Stimulated activated naive CD8-positive, alpha-beta T cell treated with anti-CD3 and anti-CD28 coated beads, Interleukin-15, Interleukin-2, amounts not matched to agents 100 ng/mL and 50 ng/mL, for 24 hours (primary cell): ENCODE data around the gene ARL8B.
"Not testable (repeated sequence)": the region's sequence is repeated elsewhere in the genome, so short reads cannot be mapped to it uniquely, and the experiment has no call there.

Experiments used
- H3K27ac Mint-ChIP-seq: one replicate; pipeline ENCODE4 v1.8.0; 2021; ENCODE audit warnings: mild to moderate bottlenecking, mixed read lengths
- H3K27me3 Mint-ChIP-seq: one replicate; pipeline ENCODE4 v1.8.0; 2021; ENCODE audit warnings: mixed read lengths
- H3K36me3 Mint-ChIP-seq: one replicate; pipeline ENCODE4 v1.8.0; 2021; ENCODE audit warnings: low read depth, mixed read lengths
- H3K4me1 Mint-ChIP-seq: one replicate; pipeline ENCODE4 v1.8.0; 2021; ENCODE audit warnings: low read depth, mixed read lengths
- H3K4me3 Mint-ChIP-seq: one replicate; pipeline ENCODE4 v1.8.0; 2021; ENCODE audit warnings: mild to moderate bottlenecking, mixed read lengths
- H3K9me3 Mint-ChIP-seq: one replicate; pipeline ENCODE4 v1.8.0; 2021; ENCODE audit warnings: mixed read lengths

ARL8B gene

DNA sequence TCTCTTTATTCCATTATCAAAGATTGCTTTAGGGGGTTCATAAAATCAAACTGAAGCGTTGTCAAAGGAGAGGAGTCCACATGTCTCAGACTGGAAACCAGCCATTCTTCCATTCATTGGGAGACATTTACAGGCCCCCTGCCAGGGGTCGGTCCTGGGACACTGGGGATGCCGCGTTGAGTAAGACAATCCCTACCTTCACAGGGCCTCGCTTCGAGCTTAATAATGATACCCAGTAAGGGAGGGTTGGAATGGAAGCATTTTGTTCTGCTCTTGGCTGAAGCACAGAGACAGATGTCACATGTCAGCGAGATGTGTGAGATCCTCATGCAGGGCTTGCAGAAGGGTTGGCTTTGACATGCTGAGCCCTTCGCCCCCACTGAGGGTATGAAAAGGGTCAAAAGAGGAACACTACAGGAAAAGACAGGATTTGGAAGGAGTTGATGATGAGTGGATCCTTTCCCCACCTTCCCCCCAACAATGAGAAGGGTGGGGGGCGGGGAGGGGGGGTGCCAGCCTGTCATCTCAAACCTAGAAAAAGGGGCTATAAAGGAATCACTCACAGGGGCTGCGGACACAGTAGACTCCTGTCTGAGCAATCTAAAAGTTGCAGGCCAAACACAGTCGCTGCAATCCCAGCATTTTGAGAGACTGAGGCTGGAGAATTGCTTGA lies 25.6 kb upstream of the ARL8B start:
- Mint-ChIP-seq H3K9me3 (no peaks in the 10 kb centered on the region), H3K27me3 (peaks cover 30% of the 10 kb centered on the region), H3K4me3 (no peak overlapping the region), H3K4me1 (no peaks in the 10 kb centered on the region), H3K27ac (no peak overlapping the region), H3K36me3 (no peaks in the 10 kb centered on the region)

- Mint-ChIP-seq H3K4me3 (no peak overlapping the region), H3K4me1 (no peaks in the 10 kb centered on the region), H3K9me3 (no peaks in the 10 kb centered on the region), H3K27me3 (peaks cover 30% of the 10 kb centered on the region), H3K36me3 (no peaks in the 10 kb centered on the region), H3K27ac (no peak overlapping the region)
Measured at GRCh38 chr3:5098346-5098745, 23.7 kb upstream of the ARL8B start.

GRCh38 chr3:5102532-5102931 lies 19.6 kb upstream of the ARL8B start:
- no peak overlapping the region for H3K4me3 Mint-ChIP-seq
- no peaks in the 10 kb centered on the region for H3K4me1 Mint-ChIP-seq
- peaks cover under 1% of the 10 kb centered on the region for H3K27me3 Mint-ChIP-seq
- no peak overlapping the region for H3K27ac Mint-ChIP-seq
- H3K9me3 Mint-ChIP-seq: no peaks in the 10 kb centered on the region
- H3K36me3 Mint-ChIP-seq: no peaks in the 10 kb centered on the region

GRCh38 chr3:5103743-5104142 lies 18.3 kb upstream of the ARL8B start:
- Mint-ChIP-seq H3K36me3 (no peaks in the 10 kb centered on the region), H3K27ac (no peak overlapping the region), H3K9me3 (no peaks in the 10 kb centered on the region), H3K4me3 (no peak overlapping the region), H3K27me3 (no peaks in the 10 kb centered on the region), H3K4me1 (no peaks in the 10 kb centered on the region)

DNA sequence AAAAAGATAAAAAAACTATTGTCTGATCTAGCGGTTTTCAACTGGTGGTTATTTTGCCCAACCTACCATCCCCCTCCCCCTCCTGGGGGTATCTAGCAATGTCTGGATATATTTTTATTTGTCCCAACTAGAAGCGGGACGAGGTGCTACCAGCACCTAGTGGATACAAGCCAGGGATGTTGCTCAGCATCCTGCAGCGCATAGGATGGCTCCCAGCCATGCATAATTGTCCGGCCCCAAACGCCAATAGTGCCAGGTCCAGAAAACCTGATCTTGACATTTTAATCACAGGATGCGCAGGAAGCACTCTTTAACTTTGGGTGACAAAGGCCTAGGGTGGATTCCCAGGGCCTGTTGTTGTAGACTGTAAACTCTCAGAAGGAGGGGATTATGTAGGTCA lies 17.0 kb upstream of the ARL8B start:
- H3K27ac Mint-ChIP-seq: no peak overlapping the region
- H3K36me3 Mint-ChIP-seq: no peaks in the 10 kb centered on the region
- no peak overlapping the region for H3K4me3 Mint-ChIP-seq
- no peaks in the 10 kb centered on the region for H3K9me3 Mint-ChIP-seq
- no peaks in the 10 kb centered on the region for H3K27me3 Mint-ChIP-seq
- no peaks in the 10 kb centered on the region for H3K4me1 Mint-ChIP-seq

DNA sequence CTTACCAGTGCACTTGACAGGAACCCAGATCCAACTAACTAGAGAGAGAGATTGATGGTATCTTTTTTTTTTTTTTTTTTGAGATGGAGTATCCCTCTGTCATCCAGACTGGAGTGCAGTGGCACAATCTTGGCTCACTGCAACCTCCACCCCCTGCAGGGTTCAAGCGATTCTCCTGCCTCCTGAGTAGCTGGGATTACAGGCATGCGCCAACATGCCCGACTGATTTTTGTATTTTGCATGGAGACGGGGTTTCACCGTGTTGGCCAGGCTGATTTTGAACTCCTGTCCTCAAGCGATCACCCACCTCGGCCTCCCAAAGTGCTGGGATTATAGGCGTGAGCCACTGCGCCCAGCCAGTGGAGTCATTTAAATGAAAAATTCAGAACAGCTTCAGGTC lies 15.7 kb upstream of the ARL8B start:
- H3K9me3 Mint-ChIP-seq, H3K27me3 Mint-ChIP-seq, H3K36me3 Mint-ChIP-seq, H3K27ac Mint-ChIP-seq, H3K4me1 Mint-ChIP-seq, H3K4me3 Mint-ChIP-seq: not testable (repeated sequence)

GRCh38 chr3:5106933-5107334 lies 15.2 kb upstream of the ARL8B start:
- not testable (repeated sequence) for H3K9me3 Mint-ChIP-seq, H3K4me3 Mint-ChIP-seq, H3K4me1 Mint-ChIP-seq, H3K27ac Mint-ChIP-seq, H3K36me3 Mint-ChIP-seq, H3K27me3 Mint-ChIP-seq

GRCh38 chr3:5110337-5110736 lies 11.8 kb upstream of the ARL8B start:
- Mint-ChIP-seq H3K36me3 (no peaks in the 10 kb centered on the region), H3K27me3 (peaks cover 3% of the 10 kb centered on the region), H3K27ac (no peak overlapping the region), H3K9me3 (no peaks in the 10 kb centered on the region), H3K4me1 (peaks cover 7% of the 10 kb centered on the region), H3K4me3 (no peak overlapping the region)

DNA sequence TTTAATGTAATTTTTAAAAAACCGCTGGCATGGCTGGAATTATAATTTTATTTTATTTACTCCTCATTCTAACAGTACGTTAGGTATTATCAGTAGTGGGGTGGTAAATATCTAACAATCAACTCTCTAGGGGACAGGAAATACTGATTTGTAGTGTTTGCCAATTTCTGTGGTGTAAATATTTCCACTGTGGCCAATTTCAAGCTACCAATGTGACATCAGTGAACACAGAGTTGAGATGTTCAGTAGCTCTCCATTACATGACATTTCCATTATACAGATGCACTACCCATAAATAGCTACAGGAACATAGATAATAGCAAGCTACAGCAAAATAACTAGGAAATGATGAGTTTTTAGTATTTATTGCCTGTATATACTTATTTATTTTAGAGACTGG lies 10.0 kb upstream of the ARL8B start:
- Mint-ChIP-seq H3K27me3 (peaks cover 3% of the 10 kb centered on the region), H3K36me3 (no peaks in the 10 kb centered on the region), H3K4me1 (peaks cover 7% of the 10 kb centered on the region), H3K27ac (no peak overlapping the region), H3K9me3 (no peaks in the 10 kb centered on the region), H3K4me3 (no peak overlapping the region)

GRCh38 chr3:5113726-5114125 lies 8.4 kb upstream of the ARL8B start:
- not testable (repeated sequence) for H3K27ac Mint-ChIP-seq

DNA sequence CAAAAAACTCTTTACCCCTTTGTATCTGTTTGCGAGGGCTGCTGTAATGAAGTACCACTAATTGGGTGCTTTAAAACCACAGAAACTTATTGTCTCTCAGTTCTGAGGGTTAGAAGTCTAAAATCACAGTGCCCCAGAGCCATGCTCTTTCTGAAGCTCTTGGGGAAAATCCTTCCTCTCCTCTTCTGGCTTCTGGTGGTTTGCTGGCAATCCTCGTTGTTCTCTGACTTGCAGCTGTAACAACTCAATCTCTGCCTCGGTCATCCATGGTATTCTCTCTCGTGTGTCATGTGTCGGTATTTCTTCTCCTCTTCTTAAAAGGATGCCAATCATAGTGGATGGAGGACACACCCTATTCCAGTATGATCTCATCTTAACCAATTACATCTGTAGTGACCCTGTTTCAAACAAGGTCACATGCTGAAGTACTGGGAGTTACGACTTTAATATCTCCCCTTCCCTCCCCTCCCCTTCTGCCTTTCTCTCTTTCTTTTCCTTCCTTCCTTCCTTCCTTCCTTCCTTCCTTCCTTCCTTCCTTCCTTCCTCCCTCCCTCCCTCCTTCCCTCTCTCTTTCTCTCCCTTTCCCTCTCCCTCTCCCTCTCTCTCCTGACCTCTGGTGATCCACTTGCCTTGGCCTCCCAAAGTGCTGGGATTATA lies 6.5 kb upstream of the ARL8B start:
- no peaks in the 10 kb centered on the region for H3K27me3 Mint-ChIP-seq
- H3K36me3 Mint-ChIP-seq: no peaks in the 10 kb centered on the region
- H3K4me1 Mint-ChIP-seq: peaks cover 7% of the 10 kb centered on the region
- H3K4me3 Mint-ChIP-seq: no peak overlapping the region
- H3K27ac Mint-ChIP-seq: no peak overlapping the region
- H3K9me3 Mint-ChIP-seq: no peaks in the 10 kb centered on the region

More at GRCh38 chr3:5113726-5114125, 8.4 kb upstream of the ARL8B start:
- not testable (repeated sequence) for H3K36me3 Mint-ChIP-seq, H3K4me1 Mint-ChIP-seq, H3K27me3 Mint-ChIP-seq, H3K4me3 Mint-ChIP-seq, H3K9me3 Mint-ChIP-seq

DNA sequence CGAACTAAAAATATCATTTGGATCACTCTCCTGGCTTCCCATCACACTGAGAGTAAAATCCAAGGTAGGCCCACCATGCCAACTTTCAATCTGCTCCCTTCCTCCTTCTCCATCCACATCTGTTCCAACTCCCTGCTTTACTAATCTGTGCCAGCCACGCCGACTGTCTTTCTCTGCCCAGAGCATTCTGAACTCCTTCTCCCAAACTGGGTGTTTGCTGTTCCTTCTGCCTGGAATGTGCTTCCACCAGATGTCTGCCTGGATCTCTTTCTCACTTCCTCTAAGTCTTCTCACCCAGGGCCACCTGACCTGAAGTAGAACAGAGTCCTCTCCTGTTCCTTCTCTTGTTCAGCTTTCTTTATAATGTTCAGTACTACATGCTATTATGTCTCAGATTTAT lies 5.6 kb upstream of the ARL8B start:
- Mint-ChIP-seq H3K27ac (no peak overlapping the region), H3K27me3 (no peaks in the 10 kb centered on the region), H3K9me3 (no peaks in the 10 kb centered on the region), H3K4me3 (no peak overlapping the region), H3K36me3 (no peaks in the 10 kb centered on the region), H3K4me1 (peaks cover 7% of the 10 kb centered on the region)

DNA sequence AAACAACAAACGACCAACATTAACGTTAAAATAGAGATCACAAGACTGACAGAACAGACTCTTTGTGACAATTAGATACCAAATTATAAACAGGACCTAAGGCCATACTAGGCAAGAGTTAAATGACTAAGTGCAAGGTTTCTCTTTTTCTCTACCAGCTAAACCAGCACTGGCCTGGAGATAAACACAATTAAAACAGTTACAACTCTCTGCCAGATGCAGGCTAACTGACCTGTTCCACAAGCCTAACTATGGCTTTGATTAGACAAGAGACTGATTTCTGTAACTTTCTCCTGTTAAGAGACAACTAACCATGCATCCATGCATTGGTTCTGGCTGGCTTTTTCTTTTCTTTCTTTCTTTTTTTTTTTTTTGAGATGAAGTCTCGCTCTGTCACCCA lies 1.6 kb upstream of the ARL8B start:
- H3K4me3 Mint-ChIP-seq: no peak overlapping the region

DNA sequence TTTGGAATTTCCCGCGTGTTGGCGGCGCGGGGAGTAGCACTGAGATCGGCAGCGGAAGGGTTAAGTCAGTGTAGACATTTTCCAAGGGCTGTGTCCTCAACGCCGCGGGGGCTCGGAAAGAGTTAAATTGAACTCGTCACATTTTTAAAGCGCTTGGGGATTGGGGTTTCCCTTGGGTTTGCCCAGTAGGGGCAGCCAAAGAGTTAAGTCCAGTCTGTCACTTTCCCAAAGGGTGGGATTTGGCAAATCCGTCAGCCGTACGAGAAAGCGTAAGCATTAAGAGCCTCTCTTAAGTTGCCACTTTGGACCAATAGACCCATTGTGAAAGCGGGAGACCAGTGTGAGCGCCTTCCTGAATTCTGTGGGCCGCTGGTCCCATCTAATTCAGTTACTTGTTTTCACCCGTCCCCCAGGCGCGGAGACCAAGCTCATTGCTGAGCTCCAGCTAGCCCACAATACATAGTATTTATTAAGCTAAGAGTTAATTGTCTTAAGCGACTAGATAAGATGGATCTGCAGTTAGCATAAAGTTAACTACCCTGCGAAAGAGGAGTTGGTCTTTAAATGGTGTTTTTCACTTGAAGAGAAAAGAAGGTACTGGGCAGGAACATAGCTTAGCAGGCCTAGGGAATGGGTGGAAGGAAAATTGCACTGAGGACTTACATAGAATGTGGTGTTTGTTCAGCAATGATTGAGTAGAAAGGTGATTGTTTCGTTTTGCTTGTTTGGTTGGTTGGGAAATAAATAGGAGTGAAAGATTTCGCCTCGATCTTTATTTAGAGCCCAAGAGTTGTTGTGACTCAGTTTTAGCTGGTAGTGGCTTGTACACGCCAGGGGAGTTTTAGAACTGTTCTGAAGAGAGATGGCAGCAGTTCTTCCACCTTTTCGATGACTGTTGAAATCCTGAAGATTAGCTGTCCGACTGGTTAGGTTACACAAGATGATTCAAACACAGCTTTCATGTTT lies 932 bp downstream of the ARL8B start:
- peaks cover 52% of the 10 kb centered on the region for H3K4me1 Mint-ChIP-seq
- H3K9me3 Mint-ChIP-seq: no peaks in the 10 kb centered on the region
- peaks cover 14% of the 10 kb centered on the region for H3K36me3 Mint-ChIP-seq
- peak overlapping the region; percentile 85 for H3K27ac Mint-ChIP-seq
- no peaks in the 10 kb centered on the region for H3K27me3 Mint-ChIP-seq
- H3K4me3 Mint-ChIP-seq: peak overlapping the region; percentile 87

More for the DNA sequence above, 1.6 kb upstream of the ARL8B start:
- peaks cover 30% of the 10 kb centered on the region for H3K4me1 Mint-ChIP-seq
- no peaks in the 10 kb centered on the region for H3K27me3 Mint-ChIP-seq
- H3K9me3 Mint-ChIP-seq: no peaks in the 10 kb centered on the region
- H3K36me3 Mint-ChIP-seq: peaks cover 9% of the 10 kb centered on the region
- H3K27ac Mint-ChIP-seq: no peak overlapping the region

GRCh38 chr3:5123937-5124336 lies 1.8 kb downstream of the ARL8B start:
- H3K27ac Mint-ChIP-seq: peak overlapping the region; percentile 86
- H3K4me1 Mint-ChIP-seq: peaks cover 54% of the 10 kb centered on the region
- no peaks in the 10 kb centered on the region for H3K9me3 Mint-ChIP-seq
- H3K36me3 Mint-ChIP-seq: peaks cover 16% of the 10 kb centered on the region
- no peaks in the 10 kb centered on the region for H3K27me3 Mint-ChIP-seq
- H3K4me3 Mint-ChIP-seq: peak overlapping the region; percentile 87
